RWPE2 (cell line): ENCODE measurements around the gene CDH12.

ENCODE experiments used
- ATAC-seq: fragments of 200-7000 bp; cut with Tn5 transposase; 3 replicates; pipeline ENCODE4 v1.9.1; 2021; ENCODE audit warnings: low read depth
- DNase-seq: peaks from one replicate; pipeline ENCODE4 v3.0.0-alpha.2; 2020; ENCODE audit warnings: low spot score
- H3K27ac ChIP-seq: fragments of 450-650 bp; 2 replicates; pipeline ENCODE4 v1.5.1; 2017; ENCODE audit warnings: mild to moderate bottlenecking; ENCODE audit not compliant: poor library complexity, severe bottlenecking
- H3K27me3 ChIP-seq: fragments of 250-450 bp; sonication (Bioruptor Pico); 2 replicates; pipeline ENCODE4 v1.5.1; 2021; ENCODE audit warnings: mild to moderate bottlenecking, moderate library complexity; ENCODE audit not compliant: insufficient read depth, poor library complexity, severe bottlenecking
- H3K36me3 ChIP-seq: fragments of 250-450 bp; sonication (Bioruptor Pico); 2 replicates; pipeline ENCODE4 v1.5.1; 2020; ENCODE audit warnings: low read depth, mild to moderate bottlenecking, moderate library complexity
- H3K4me1 ChIP-seq: fragments of 250-450 bp; sonication (Bioruptor Pico); 2 replicates; pipeline ENCODE4 v1.5.1; 2021; ENCODE audit warnings: mild to moderate bottlenecking, moderate library complexity; ENCODE audit not compliant: insufficient read depth, poor library complexity, severe bottlenecking
- H3K4me3 ChIP-seq: fragments of 250-450 bp; sonication (Bioruptor Pico); 2 replicates; pipeline ENCODE4 v1.5.1; 2021; ENCODE audit warnings: mild to moderate bottlenecking, moderate library complexity; ENCODE audit not compliant: severe bottlenecking
- H3K9me3 ChIP-seq: fragments of 250-450 bp; sonication (Bioruptor Pico); 2 replicates; pipeline ENCODE4 v1.5.1; 2021; ENCODE audit warnings: mild to moderate bottlenecking, moderate library complexity; ENCODE audit not compliant: severe bottlenecking
- TF ChIP-seq, protein P1 (sequence below): fragments of 450-650 bp; IDR thresholded peaks from one replicate; pipeline ENCODE4 v1.5.1; 2017; ENCODE audit warnings: mild to moderate bottlenecking, moderate library complexity; ENCODE audit not compliant: poor library complexity, severe bottlenecking

The CDH12 gene

DNA sequence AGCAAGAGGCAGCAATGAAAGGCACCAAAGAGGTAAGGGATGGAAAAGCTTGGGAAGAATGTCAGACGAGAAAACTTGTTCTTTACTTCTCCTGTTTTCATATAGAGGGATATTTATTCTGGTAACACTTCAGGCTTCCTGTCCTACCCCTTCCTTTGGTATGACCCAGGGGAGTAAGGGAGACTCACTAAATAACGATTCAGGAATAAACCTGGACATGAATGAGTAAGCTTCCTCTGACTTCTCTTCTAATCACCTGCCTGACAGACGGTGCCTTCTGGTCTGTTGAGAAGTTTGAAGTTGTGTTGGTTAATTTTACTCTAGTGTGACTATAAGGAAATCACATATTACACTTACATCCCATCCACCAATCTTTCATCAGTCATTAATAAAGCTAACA is 461.2 kb downstream of the CDH12 start:
- Histone ChIP-seq H3K4me3 (no peak overlapping the region), H3K4me1 (no peaks in the 10 kb centered on the region), H3K27ac (no peak overlapping the region), H3K27me3 (peaks cover 4% of the 10 kb centered on the region), H3K36me3 (no peaks in the 10 kb centered on the region), H3K9me3 (no peaks in the 10 kb centered on the region)
- TF ChIP-seq, protein P1, sequence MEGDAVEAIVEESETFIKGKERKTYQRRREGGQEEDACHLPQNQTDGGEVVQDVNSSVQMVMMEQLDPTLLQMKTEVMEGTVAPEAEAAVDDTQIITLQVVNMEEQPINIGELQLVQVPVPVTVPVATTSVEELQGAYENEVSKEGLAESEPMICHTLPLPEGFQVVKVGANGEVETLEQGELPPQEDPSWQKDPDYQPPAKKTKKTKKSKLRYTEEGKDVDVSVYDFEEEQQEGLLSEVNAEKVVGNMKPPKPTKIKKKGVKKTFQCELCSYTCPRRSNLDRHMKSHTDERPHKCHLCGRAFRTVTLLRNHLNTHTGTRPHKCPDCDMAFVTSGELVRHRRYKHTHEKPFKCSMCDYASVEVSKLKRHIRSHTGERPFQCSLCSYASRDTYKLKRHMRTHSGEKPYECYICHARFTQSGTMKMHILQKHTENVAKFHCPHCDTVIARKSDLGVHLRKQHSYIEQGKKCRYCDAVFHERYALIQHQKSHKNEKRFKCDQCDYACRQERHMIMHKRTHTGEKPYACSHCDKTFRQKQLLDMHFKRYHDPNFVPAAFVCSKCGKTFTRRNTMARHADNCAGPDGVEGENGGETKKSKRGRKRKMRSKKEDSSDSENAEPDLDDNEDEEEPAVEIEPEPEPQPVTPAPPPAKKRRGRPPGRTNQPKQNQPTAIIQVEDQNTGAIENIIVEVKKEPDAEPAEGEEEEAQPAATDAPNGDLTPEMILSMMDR = no peak
- DNase-seq (no peak), ATAC-seq (no peak)

- no peaks in the 10 kb centered on the region for H3K4me1 ChIP-seq
- TF ChIP-seq, protein P1 = no peak
- no peak overlapping the region for H3K4me3 ChIP-seq
- DNase-seq (no peak), ATAC-seq (no peak)
- H3K9me3 ChIP-seq = no peaks in the 10 kb centered on the region
- H3K36me3 ChIP-seq = no peaks in the 10 kb centered on the region
- H3K27ac ChIP-seq = no peak overlapping the region
- H3K27me3 ChIP-seq = peaks cover 4% of the 10 kb centered on the region
These were observed 462.3 kb downstream of the CDH12 start for GRCh38 chr5:22390888-22391287.

DNA sequence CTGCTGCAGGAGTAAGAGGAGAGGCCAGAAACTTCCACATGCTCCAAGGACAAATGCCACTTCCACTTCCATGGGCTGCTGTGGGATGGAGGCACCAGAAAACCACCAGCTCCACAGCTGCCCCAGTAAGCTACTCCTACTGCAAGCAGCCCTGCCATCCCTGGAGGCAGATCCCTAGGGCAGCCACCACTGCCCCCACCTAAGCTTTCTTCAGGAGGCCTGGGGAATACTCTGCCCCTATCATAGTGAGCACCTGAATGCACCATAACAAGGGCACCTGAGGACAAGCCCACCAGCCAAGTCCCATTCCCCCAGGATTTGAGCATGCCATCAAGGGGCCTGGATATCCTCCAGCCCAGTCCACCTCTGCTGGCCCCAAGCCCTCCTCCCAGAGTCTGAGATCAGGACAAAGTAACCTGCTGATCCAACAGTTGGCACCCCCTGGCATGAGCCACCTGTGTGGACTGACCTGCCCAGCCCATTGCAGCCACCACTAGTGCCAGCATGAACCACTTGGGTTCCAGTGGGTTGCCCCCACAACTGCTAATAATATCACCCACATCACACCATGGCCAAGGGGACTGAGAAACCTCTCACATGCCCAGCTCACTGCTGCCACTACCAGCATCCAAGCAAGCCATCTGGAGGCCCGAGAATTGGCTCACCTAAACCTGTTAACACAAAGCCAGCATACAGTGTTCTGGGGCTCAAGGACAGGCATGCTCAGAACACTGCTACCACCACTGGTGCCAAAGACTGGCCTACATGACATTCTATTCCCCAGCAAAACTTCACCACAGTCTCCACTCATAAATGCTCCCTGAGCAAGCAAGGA is 480.1 kb downstream of the CDH12 start:
- Histone ChIP-seq H3K4me3 (no peak overlapping the region), H3K36me3 (no peaks in the 10 kb centered on the region), H3K9me3 (no peaks in the 10 kb centered on the region), H3K27me3 (no peaks in the 10 kb centered on the region), H3K4me1 (no peaks in the 10 kb centered on the region), H3K27ac (no peak overlapping the region)
- TF ChIP-seq, protein P1 = no peak
- DNase-seq = no peak
- ATAC-seq = no peak

DNA sequence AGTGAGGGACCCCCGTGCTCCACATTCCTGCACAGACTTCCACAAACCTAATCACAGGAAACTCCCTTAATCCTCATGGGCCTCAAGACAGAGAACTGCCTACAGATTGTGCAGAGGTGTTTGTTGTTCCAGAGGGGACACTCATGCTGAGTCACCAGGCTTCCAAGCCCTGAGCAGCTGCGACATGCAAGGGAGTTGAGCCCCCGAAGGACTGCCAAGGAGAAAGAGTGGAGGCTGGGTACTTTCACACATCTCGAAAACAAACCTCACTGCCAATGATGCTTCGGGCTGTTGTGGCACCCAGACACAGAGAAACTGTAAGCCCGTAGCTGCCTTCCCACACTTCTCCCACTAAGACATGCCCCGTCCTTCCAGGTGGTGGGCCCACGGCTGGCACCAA is 480.8 kb downstream of the CDH12 start:
- ATAC-seq = peak; percentile 53
- Histone ChIP-seq H3K4me1 (no peaks in the 10 kb centered on the region), H3K27ac (no peak overlapping the region), H3K27me3 (no peaks in the 10 kb centered on the region), H3K9me3 (no peaks in the 10 kb centered on the region), H3K36me3 (no peaks in the 10 kb centered on the region), H3K4me3 (no peak overlapping the region)
- TF ChIP-seq, protein P1 = no peak
- DNase-seq = no peak

GRCh38 chr5:22354956-22355355 is 498.2 kb downstream of the CDH12 start:
- Histone ChIP-seq H3K9me3 (no peaks in the 10 kb centered on the region), H3K27ac (no peak overlapping the region), H3K4me1 (no peaks in the 10 kb centered on the region), H3K4me3 (no peak overlapping the region), H3K27me3 (peaks cover 6% of the 10 kb centered on the region), H3K36me3 (no peaks in the 10 kb centered on the region)
- ATAC-seq (no peak), DNase-seq (no peak)
- TF ChIP-seq, protein P1 = no peak
